NCI-H2081 (cell line): ENCODE data around the gene DNAJB8.

Source experiments
- DNase-seq, 2 experiments: peaks; one replicate each; lab custom pipeline; 2025; lab: John Stamatoyannopoulos, UW

The DNAJB8 gene

DNA sequence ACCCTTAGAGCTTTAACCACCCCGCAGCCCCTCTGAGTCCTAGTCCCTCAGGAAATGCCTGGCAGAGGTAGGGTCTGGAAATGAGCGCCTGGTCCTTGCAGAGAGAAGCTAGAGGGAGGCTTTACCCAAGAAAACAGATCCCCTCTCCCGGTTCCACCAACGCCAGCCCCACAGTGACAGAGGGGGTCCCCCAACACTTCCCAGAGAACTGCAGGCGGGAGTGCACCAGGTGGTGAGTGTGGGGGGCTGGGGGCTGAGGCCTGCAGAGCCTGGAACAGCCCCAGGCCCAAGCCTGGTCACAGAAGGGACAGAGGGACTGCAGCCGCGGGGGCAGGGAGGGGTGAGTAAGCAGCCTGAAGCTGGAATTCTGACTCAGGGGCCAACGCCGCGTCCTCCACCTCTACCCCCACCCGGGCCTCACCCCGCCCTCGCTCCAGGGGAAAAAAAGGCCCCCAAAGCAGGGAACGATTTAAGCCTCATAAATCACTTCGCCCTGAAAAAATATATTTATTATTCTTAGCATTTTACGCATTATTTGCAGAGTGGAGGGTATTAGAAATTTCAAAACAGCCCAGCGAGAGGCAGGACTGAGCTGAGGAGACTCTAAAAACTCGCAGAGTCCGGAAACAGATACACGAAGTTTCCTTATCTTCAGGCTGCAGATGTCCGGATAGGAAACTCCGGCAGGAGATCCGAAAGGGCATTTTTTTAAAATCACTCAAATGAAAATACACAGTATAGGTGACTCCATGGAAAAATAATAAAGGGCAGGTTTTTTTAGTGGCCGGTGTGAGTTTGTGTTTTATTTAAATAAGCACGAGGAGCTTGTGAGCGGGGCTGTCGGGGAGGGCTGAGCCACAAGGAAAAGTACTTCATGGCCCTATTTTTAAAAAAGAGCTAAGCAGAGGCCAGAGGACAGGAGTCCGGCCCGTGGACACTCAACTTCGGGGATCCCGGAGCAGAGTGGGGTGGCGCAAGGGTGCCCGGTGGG lies 16.3 kb upstream of the DNAJB8 start:
- no peak for DNase-seq

DNA sequence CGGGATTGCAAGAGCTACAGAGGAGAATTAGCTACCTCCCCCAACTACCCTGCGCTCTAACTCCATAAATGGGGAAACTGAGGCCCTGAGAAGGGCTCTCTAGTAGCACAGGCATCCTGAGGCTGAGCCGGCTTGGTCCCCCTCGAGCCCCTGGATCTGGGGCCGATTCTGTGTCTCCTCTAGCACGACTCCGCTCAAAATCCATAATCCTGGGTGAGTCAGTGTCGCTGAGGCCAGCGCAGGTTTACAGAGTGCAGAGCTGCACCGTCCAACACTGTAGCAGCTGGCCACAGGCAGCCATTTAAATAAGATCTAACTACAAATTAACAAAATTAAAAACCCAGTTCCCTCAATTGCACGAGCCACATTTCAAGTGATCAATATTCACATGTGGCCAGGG lies 15.5 kb upstream of the DNAJB8 start:
- DNase-seq: no peak

DNA sequence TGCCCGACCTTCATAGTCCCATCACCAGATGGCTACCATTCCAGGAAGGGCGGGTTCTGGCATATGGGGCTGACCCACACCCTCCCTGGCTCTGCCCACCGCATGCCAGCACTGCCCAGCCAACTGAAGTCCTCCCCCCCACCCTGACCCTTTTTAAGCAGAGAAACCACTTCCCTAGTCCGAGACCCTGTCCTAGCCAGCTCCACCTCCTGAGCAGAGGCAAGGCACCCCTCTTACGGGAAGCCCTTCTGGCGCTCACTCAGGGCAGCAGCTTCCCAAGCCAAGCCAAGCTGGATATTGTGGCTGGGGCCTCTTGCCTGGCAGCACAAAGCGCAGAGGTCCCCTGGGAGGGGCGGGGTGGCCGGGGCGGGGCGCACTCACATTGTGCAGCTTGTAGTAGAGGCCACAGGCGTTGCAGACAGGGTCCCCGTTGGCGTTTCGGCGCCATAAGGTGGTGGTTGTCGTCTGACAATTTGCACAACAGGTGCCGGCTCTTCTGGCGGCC lies 14.8 kb upstream of the DNAJB8 start:
- DNase-seq: no peak

DNA sequence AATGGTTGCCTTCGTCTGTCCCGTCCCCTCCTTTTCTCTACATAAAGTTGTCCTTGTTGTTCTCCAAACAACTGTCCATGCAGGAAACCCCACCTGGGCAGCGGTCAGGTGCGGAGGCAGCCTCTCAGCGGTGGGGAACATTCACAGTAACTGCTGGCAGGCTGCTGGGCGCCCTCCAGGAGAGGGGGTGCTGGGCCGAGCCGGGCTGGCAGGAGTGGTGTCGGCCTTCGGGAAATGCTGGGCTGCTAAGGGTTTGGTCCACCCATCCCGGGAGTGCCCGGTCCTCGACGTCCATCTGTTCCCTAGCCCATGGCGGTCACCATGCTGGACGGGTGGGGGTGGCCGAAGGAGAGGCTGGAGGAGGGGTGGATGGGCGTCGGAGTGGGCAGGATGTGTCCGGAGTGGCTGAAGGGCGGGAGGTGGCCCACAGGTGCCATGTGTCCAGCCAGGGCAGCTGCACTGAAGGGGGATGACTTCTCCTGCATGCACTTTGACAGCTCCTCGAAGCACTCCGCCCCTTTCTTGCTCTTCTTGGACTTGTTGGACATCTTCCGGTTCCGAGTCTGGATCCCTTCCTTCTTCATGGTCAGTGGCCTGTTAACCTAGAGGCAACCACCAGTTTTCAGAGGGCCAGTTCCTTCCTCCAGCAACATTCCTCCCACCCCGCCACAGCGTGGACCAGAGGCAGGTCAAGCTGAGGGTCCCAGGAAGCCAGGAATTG lies 14.2 kb upstream of the DNAJB8 start:
- no peak for DNase-seq

DNA sequence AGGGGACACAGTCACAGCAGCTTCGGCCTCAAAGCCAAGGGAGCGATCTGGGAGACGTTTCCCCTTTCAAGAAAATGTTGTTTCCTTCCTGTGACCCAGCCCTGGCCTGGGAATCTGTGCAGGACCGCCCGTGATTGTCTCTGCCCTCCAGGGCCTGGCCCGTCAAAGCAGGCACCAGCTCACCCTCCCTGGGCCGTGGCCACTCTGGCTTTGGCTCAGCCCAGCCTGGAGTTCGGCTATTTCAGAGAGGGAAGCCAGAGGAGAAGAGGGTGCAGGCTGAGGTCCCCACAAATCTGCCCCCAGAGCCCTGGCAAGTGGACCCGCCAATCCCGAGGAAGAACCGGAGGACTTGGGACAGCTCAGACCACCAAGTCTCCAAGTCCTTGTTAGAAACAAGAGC lies 13.6 kb upstream of the DNAJB8 start:
- no peak for DNase-seq

DNA sequence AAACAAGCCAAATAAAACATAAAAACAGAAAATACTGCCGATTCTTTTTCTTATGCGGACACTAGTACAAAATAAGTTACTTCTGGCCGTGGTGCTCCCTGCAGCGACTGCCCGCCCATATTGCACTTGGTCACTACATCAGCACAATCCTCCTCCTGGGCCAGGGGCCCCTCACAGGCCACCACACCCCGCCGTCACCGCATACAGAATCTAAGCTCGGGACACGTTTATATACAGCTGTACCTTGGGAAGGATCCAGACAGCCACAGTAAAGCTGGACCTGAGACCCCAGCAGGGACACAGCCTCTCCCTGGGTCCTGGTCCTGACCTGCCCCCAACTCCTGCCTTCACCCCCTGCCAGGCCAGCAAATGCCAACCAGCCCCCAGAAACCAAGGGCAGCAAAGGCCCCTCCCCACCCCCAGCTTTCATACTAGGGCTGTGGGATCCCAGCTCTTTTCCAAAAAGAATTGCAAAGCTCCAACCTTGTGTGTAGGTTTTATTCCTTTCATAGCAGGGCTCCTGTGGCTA lies 12.9 kb upstream of the DNAJB8 start:
- DNase-seq: no peak

DNA sequence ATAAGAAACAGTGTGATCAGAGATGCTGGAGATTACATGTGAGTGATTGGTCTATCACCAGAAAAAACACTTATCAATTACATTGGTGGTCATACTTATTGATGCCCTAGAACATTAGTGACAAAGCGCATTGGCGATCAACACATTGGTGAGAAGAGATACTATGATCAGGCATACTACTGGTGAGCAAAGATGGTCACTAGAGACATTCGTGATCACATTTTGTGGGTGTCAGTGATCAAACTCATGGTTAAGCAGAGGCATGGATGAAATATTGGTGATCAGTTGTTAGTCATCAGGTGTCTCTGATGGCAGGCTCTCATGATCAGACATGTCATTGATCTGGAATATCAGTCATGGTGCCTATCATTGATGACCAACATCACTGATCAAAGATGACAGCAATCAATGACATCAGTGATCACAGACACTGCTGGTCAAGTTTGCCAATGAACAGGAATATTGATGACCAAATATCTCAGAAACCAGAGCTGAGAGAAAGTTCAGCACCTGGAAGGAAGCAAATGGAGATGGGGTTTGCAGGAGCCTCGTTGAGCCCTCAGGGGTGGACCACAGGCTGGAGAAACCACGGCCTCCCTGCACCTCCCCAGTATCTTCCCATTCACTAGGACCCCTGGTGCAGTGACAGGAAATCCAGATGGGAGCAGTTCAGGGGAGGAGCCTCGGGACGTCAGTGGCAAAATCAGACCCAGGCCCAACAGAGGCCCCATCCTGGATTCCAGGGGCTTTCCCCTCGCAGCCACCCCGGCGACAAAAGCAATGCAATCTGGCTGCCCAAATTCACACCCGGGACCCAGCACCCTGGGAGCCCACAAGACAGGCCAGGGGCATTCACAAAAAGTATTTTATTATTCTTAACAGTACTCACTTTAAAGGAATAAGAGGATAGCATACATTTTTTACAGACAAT lies 12.2 kb upstream of the DNAJB8 start:
- no peak for DNase-seq

DNA sequence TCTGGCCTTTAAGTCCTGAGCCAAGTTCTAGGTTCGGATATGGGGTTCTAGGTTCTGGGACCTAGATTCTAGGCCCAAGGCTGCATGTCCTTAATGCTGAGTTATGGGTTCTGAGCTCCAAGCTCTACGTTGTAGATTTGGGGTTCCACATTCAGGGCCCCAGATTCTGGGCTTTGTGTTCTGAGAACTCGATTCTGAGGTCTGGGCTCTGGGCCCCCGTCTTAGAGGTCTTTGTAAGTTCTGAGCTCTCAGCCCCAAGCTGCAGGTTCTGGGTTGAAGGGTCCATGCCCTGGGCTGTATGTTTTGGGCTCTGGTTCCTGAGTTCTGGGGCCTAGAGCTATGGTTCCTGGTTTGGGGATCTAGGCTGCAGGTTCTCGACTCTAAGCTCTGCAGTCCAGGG lies 10.0 kb upstream of the DNAJB8 start:
- no peak for DNase-seq

DNA sequence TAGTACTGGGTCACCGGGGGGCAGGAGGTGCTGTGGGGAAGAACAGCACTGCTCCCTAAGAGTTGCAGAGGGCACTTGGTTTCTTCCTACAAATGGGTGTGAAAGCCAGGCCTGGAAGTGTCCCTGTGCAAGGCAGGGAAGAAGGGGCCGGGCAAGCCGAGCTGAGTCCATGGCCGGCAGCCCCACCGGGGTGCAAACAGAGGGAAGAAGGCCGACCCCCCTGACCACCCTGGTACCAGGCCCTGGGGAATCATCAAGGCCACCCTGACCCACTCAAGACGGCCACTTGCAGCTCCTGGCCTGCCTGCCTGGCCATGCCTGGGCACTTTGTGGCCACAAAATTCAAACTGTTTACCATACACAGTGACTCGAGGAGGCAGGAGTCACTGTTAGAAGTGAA lies 8.7 kb upstream of the DNAJB8 start:
- DNase-seq: no peak

DNA sequence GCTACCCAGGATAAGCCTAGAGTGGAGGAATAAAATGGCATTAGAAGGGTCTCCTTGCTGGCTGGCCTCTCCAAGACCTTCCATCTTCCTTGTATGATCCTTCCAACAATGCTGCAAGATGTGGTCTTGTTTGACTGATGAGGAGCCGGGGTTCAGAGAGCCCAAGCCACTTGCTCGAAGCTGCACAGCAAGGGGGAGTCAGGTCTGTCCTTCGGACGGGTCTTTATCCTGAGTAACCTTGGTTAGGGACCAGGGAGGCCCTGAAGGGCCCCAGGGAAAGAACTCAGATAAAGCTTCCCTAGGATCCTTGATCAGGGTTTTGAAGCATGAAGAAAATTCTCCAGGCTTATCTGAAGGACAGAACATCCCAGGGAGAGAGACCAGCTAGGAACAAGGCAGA lies 7.0 kb upstream of the DNAJB8 start:
- DNase-seq: no peak

DNA sequence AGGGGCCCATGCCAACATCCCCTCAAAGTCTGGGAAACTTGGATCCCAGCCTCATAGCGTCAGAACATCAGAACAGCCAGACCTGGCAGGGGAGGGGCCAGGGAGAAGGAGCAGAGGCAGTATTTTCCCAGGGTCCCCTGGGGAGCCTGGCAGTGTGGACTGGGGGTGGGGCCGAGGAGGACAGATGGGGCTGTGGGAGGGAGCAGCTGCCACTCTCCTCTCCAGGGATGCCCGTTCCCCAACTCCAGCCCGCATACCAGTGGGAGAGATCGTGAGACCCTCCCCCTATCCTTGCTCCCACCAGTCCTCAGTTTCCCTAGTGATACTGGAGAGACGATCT lies 6.5 kb upstream of the DNAJB8 start:
- DNase-seq: no peak

DNA sequence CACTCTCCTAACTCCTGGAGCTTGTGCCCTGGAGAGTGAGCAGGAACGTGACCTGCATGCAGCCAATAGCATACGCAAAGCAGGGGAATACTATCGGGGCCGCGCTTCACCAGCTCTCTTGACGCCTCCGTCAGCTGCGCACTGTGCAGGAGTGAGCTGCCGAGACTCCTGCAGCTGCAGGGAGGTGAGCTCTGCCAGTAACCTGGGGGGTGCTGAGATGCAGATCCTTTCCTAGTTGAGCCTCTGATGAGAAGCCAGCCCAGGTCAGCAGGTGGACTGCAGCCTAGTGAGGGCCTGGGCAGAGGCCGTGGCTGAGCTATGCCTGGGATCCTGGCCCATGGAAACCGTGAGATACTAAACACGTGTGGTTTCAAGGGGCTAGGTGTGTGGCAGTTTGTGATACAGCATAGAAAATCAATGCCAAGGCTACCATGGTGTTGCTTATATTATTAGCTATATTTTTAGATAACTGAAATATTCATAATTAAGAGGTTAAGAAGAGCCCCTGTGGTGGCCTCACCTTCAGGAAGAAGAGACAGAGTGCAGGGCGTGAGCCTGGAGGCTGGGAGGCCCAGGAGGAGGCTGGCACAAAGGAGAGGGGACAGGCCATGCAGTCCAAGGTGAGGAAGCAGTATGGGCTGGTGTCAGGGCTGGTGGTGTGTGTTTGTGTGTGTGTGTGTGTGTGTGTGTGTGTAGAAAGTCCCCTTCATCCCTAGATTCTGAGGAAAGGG lies 5.9 kb upstream of the DNAJB8 start:
- DNase-seq: no peak

DNA sequence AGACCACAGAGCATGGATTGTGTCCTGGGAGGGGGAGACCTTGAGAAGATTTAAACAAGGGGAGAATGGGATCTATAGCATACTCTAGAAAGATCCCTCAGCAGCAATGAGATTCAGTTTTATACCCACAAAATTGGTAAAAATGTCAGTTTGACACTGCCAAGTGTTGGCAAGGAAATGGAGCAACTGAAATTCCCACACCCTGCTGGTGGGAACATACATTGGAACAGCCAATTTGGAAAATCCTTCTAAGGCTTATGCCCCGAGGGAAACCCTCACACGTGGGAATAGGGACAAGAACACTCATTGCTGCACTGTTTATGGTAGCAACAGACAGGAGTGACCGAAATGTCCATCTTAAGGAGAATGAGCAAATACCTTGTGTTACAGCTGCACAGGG lies 5.0 kb upstream of the DNAJB8 start:
- no peak for DNase-seq

DNA sequence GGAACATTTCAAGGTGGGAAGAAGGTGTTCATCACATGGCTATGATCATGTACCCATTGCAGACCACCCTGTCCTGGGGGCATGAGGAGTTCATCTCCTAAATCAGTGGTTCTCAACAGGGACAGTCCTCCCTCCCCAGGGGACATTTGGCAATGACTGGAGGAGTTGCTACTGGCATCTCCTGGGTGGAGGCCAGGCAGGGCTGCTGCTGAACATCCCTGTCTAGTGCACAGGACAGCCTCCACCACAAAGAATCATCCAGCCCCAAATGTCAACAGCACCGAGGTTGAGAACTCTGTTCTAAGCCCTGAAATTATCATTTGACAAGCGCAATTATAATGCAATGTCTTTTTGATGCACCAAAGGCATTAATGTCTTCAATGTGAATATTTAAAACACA lies 4.4 kb upstream of the DNAJB8 start:
- DNase-seq: no peak

DNA sequence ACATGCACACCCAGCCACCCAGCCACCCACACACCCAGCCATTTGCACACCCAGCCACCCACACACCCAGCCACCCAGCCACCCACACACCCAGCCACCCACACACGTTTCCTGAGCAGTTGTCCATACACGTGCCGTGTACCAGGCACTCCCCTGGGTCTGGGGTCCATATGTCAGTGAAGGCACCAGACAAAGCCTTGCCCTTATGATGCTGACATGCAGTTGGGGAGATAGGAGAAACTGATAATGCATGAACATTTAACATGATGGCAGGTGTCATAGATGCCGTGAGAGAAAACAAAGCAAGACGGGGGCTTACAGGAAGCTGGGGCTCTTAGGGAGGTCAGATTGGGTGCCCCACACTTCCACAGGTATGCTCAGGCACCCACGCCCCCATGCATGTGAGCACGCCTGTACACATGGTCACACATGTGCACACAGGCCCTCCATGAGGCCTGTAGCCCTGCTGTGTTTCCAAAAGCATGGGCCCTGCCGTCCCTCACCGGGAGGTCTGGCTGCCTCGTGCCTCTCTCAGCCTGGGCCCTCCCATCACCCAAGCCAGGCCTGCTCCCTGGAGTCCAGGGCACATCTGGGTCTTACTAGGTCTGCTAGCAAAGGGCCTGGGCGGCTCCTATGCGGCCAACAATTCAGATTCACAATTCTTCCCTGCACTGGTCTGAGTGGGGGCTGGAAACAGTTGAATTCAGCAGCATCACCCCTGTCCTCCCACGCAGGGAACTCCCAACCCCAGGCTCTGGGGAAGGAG lies 3.6 kb upstream of the DNAJB8 start:
- DNase-seq: no peak

DNA sequence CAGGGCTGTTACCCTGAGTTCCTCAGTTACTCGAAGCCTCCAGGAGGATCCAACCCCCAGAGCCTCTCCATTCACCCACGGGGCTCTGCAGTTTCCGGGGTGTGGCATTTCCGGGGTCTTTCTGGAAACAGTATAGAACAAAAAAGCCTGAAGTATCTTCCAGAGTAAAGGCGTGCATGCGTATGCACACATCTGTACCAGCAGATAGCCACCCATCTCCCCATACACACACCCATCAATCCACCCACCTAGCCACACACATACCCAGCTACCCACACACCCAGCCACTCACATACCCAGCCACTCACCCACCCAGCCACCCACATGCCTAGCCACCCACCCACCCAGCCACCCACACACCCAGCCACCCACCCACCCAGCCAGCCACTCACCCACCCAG lies 2.9 kb upstream of the DNAJB8 start:
- DNase-seq: no peak

DNA sequence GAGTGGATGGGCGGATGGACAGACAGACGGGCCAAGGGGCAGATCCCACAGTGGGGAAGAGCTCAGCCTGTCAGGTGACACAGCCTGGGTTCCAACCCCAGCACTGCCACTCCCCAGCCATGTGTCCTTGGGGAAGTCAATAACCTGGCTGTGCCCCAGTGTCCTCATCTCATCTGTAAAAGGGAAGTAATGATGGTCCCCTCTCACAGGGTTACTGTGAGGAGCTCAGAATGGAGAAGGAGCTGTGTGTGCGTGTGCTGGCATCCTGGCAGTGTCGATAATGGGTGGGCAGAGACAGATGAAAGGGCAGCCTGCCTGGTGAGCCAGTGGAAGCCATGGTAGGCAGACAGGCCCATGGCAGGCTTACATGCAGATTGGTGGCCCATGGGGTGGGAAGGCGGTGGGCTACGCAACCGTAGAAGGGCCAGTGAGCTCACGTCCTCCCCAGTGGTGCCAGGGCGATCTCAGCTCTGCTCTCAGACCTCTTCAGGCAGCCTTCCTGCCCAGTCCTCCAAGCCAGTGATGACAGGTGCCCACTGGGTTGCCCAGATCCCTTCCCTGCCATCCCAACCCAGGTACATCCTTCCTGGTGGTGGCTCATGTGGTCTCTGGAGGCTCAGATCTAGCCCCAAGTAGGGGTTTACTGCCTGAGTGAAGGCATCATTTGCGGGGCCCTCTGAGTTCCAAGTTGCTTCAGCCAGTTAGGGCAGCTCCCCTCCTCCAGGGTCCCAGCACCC lies 2.3 kb upstream of the DNAJB8 start:
- no peak for DNase-seq

DNA sequence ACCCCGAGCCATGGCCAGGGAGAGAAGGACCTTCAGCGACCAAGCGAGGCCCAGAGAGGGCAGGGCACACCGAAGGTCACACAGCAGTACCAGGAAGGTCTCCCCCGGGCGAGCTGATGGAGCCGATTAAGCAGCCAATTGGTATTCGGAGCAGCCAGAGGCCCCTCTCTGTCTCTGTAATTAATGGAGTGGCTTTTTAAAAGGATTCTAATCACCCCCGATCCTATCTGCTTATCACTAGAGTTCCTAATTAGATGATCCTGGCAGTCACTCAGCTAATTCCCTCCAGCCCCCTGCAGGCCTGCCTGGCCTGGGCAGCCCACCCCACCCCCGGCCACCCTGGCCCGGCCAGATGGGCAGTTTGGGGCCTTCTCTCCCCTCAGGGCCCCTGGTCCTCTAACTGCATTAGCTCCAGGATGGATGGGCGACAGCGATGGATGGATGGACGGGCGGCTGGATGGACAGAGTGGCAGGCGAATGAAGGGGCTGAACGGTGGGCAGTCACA lies 1.6 kb upstream of the DNAJB8 start:
- no peak for DNase-seq

DNA sequence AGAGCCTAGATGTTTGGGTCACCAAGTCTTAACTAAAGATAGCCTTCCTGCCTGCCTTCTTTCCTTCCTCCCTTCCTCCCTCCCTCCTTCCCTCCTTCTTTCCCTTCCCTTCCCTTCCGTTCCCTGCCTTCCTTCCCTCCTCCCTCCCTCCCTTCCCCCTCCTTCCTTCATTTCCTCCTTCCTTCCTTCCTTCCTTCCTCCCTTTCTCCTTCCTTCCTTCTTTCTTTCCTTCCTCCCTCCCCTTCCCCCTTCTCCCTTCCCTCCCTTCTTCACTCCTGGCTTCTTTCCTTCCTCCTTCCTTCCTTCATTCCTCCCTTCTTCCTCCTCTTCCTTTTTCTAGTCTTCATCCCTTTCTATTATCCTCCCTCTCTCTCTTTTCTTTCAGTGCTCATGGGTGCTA lies 2.0 kb downstream of the DNAJB8 start:
- DNase-seq: no peak

DNA sequence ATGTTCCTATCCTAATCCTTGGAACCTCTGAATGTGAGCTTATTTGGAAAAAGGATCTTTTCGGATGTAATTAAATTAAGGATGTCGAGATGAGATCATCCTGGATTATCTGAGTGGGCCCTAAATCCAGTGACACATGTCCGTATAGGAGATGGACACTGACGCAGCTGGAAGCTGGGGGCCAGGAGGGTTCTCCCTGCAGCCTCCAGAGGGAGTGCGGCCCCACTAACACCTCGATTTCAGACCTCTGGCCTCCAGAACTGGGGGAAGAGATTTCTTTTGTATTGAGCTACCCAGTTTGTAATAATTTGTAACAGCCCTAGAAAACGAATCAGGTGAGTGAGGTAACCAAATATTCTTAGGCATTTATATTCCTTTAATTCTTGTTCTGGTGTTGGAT lies 2.5 kb downstream of the DNAJB8 start:
- DNase-seq: no peak
